WERI-Rb-1 (cell line): Measurements from ENCODE around the gene NAV2.

Source experiments
- DNase-seq: peaks from one replicate; pipeline ENCODE4 v3.0.0-alpha.2; 2020
- H3K27ac ChIP-seq: fragments of 250-450 bp; sonication (Bioruptor Pico); 2 replicates; pipeline ENCODE4 v1.5.1; 2020; ENCODE audit warnings: mild to moderate bottlenecking, moderate library complexity
- H3K27me3 ChIP-seq: fragments of 250-450 bp; sonication (Bioruptor Pico); 2 replicates; pipeline ENCODE4 v1.5.1; 2021; ENCODE audit warnings: mild to moderate bottlenecking, low read depth, moderate library complexity; ENCODE audit not compliant: insufficient read depth, severe bottlenecking
- H3K36me3 ChIP-seq: fragments of 250-450 bp; sonication (Bioruptor Pico); 2 replicates; pipeline ENCODE4 v1.5.1; 2020; ENCODE audit warnings: mild to moderate bottlenecking, moderate library complexity
- H3K4me3 ChIP-seq: 2 replicates; pipeline ENCODE4 v1.5.1; 2011; ENCODE audit warnings: low read depth, mild to moderate bottlenecking, control low read depth, low read length
- H3K9me3 ChIP-seq: fragments of 250-450 bp; sonication (Bioruptor Pico); 2 replicates; pipeline ENCODE4 v1.5.1; 2021; ENCODE audit warnings: mild to moderate bottlenecking, moderate library complexity; ENCODE audit not compliant: severe bottlenecking
- TF ChIP-seq, protein P1 (sequence below): IDR thresholded peaks from 2 replicates; pipeline ENCODE4 v1.5.1; 2011; ENCODE audit warnings: low read depth, mild to moderate bottlenecking, control low read depth, inconsistent platforms, low read length

The NAV2 gene

DNA sequence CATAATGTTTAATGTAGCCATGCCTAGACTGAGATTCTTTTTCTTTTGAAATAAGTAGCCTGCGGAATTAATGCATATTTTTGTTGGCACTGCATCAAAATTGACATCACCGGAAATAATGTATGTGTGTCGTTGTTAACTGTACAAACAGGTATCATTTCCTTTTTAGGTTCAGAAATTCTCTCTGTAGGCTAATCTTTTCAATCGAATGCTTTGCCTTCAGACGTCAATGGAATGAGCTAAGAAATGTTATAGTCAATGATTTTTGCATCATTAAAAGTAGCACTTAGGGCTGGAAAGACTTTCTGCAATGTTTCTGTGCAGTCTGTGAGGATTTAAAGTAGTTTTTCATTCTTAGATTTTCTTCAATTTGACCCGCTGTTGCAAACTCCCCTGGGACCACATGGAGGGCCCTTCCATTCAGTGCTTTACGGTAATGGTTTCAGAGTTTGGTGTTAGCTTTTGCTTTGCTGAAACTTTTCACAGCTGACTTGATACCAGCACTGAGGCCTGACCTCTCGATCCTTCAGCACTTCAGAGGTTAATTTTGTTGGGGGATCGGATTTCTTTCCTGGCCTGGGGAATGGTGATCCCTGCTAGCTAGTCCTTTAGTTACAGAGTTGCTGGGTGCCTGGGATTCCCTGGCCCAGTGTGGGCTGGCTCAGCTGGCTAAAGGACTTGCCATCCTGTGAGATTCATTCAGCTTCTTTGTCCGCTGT is 309.9 kb downstream of the NAV2 start:
- Histone ChIP-seq H3K4me3 (peak overlapping the region; percentile 97), H3K27ac (peak overlapping the region; percentile 82), H3K36me3 (peaks cover 3% of the 10 kb centered on the region), H3K9me3 (no peaks in the 10 kb centered on the region), H3K27me3 (no peaks in the 10 kb centered on the region)
- TF ChIP-seq, protein P1, sequence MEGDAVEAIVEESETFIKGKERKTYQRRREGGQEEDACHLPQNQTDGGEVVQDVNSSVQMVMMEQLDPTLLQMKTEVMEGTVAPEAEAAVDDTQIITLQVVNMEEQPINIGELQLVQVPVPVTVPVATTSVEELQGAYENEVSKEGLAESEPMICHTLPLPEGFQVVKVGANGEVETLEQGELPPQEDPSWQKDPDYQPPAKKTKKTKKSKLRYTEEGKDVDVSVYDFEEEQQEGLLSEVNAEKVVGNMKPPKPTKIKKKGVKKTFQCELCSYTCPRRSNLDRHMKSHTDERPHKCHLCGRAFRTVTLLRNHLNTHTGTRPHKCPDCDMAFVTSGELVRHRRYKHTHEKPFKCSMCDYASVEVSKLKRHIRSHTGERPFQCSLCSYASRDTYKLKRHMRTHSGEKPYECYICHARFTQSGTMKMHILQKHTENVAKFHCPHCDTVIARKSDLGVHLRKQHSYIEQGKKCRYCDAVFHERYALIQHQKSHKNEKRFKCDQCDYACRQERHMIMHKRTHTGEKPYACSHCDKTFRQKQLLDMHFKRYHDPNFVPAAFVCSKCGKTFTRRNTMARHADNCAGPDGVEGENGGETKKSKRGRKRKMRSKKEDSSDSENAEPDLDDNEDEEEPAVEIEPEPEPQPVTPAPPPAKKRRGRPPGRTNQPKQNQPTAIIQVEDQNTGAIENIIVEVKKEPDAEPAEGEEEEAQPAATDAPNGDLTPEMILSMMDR, result no peak
- peak; percentile 49 for DNase-seq

DNA sequence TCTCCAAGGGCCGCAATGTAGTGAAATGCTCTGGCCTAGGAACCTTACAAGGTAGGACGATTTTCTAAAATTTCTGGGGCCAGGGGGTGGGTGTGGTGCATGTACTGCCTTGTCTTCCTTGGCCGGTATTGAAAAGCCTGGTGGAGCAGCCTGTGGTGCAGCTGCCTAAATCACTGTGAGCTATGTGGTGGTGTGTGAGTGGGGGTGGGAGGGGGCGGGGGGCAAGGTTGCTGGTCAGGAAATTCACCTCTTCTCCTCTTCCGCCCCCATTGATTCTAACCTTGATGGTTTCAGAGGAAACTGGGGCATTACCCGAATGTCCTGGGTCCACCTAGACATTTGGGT is 310.4 kb downstream of the NAV2 start:
- H3K9me3 ChIP-seq, result no peaks in the 10 kb centered on the region
- peak overlapping the region; percentile 82 for H3K27ac ChIP-seq
- DNase-seq, result no peak
- H3K36me3 ChIP-seq, result peaks cover 3% of the 10 kb centered on the region
- H3K4me3 ChIP-seq, result peak overlapping the region; percentile 97
- H3K27me3 ChIP-seq, result no peaks in the 10 kb centered on the region
- TF ChIP-seq, protein P1, result no peak

DNA sequence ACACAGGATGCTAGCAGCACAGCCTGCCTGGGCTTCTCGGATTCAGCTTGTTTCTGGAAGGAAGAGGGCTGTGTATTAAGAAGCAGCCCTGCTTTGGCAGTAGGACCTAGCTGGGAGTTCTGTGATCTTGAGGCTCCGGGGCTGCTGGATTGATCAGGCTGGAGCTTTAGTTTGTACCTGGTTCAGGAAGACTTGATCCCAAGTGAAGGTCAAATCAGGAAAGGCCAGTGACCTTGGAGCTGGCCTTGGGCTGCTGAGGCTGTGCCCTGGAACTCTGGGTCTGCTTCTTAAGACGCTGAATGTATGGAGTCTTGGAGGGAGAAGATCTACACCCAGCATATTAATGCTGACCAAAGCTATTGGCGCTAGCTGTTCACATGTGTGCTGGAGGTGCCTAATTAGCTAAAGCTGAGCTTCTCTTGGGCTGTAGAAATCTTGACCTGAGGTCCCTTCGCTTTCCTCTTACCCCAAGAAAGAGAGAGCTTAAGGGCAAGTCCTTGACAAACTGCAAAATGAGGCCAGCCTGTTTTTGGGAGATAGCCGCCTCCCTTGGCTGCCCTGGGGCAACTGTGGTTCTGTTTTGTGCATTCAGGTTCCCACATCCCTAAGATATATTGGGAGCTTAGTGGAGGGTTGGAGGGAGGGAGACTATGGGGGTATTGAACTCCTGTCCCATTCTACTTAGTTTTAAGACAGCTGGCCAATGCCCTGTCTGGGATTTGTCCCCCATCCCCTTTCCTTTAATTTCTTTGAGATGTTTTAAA is 311.7 kb downstream of the NAV2 start:
- TF ChIP-seq, protein P1, result no peak
- H3K36me3 ChIP-seq, result peaks cover 3% of the 10 kb centered on the region
- peak overlapping the region; percentile 97 for H3K4me3 ChIP-seq
- no peaks in the 10 kb centered on the region for H3K27me3 ChIP-seq
- H3K9me3 ChIP-seq, result no peaks in the 10 kb centered on the region
- no peak for DNase-seq
- peak overlapping the region; percentile 82 for H3K27ac ChIP-seq

DNA sequence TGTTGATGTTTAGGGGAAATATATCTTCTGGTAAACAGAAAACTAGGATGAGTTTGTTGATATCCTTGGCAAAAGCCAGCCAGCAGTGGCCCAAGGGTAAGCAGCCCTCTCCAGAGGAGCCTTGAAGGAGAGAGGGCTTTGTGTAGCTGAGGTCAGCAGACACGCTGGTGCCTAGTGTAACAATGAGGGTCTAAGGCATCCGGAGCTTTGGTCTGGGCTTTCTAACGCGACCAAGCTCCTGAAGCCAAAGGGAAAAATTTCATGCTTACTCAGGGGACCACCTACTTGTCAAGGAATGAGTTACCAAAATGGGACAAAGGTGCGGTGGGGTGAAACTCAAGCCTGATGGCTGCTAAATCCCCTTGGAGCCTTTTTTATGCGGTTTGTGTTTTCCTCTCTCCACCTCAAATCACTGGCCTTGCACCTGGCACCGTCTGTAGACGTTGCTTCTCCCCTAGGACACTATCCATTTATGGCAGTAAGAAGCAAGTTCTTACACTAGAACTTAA is 312.7 kb downstream of the NAV2 start:
- Histone ChIP-seq H3K9me3 (no peaks in the 10 kb centered on the region), H3K27me3 (no peaks in the 10 kb centered on the region), H3K27ac (peak overlapping the region; percentile 82), H3K36me3 (peaks cover 3% of the 10 kb centered on the region), H3K4me3 (peak overlapping the region; percentile 97)
- TF ChIP-seq, protein P1, result no peak
- no peak for DNase-seq

DNA sequence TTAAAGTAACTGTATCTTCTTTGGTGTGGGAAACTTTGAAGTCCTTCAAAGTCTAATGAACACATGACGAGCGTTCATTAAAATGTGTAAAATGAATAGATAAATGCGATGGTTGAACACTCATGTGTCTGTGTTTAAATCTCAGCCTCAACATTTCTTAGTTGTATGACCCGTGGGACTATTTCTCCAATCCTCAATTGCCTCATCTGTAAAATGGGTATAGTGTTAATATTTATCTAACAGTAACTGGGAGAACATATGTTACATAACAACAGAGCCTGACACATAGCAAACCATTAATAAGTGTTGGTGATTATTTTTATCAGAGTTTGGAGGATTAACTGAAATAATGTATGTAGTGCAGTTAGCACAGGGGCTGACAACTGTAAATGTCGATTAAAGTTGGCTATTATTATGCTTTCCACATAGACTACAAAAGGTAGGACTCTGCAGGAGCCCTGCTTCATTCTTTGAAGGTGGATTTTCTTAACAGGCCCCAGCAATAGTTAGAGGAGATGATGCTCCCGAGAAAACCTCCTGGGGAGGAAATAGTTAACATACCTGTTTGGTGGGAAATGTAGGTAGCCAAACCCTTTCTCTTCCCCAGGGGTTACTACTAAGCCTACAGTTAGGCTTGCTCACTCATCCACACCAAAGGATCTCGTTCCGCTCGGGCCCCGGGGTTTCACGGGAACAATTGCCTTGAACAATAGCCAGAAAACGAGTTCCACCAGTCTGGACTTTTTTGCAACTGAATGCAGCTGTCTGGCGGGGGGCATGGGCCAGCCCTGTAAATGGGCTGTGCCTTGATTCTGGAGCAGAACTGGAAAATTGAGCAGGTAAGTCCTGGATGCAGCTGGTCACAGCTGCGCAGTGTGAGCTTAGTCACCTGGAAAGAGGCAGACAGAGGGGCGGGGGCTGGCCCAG is 314.3 kb downstream of the NAV2 start:
- Histone ChIP-seq H3K27ac (peak overlapping the region; percentile 82), H3K36me3 (peaks cover 3% of the 10 kb centered on the region), H3K27me3 (no peaks in the 10 kb centered on the region), H3K4me3 (peak overlapping the region; percentile 5; the same call in 1 of the 2 replicates), H3K9me3 (no peaks in the 10 kb centered on the region)
- TF ChIP-seq, protein P1, result no peak
- peak; percentile 76 for DNase-seq
